H1 (cell line): ENCODE measurements around the gene DOCK1. TPM values are rescaled to one million over a fixed set of nuclear protein-coding genes. Genes with fewer than 3 reads are reported as not detected.
A peak's percentile ranks its signal among the peaks of the same experiment; 100 is the strongest.

Experiments
- CTCF ChIA-PET: fragments of 300-600 bp; sonication (Branson Sonifier 250); formaldehyde crosslinking; loops from one replicate; lab custom pipeline; 2021; ENCODE audit not compliant: partially characterized antibody; lab: Charles Lee
- POLR2A ChIA-PET: fragments of 300-600 bp; sonication (Branson Sonifier 250); formaldehyde crosslinking; loops from one replicate; lab custom pipeline; 2021; ENCODE audit warnings: inconsistent platforms; ENCODE audit not compliant: partially characterized antibody; lab: Charles Lee
- DNase-seq, 2 experiments: peaks; one replicate each; pipeline versions ENCODE4 v3.0.0 to v3.0.0-alpha.2; 2010 to 2022; ENCODE audit warnings: low spot score in 2 of 2, low read depth in 1 of 2, mixed read lengths in 1 of 2
- FAIRE-seq: peaks from 2 replicates; lab custom pipeline; 2011; peaks lifted over from hg19 to GRCh38; lab: Jason Lieb, UNC
- H2AFZ ChIP-seq: 2 replicates; pipeline ENCODE4 v1.8.1; 2012; ENCODE audit warnings: low read length, inconsistent platforms
- H2AK5ac ChIP-seq: 2 replicates; pipeline ENCODE4 v1.6.1; 2013; ENCODE audit warnings: low read depth, low read length
- H2BK120ac ChIP-seq: replicated peaks from 2 replicates; pipeline ENCODE3; 2013; ENCODE audit warnings: low read depth, low read length, inconsistent platforms
- H2BK12ac ChIP-seq: 2 replicates; pipeline ENCODE4 v1.6.1; 2013; ENCODE audit warnings: low read depth, low read length
- H2BK15ac ChIP-seq: 2 replicates; pipeline ENCODE4 v1.6.1; 2013; ENCODE audit warnings: low read length
- H2BK20ac ChIP-seq: 2 replicates; pipeline ENCODE4 v1.6.1; 2013; ENCODE audit warnings: low read length
- H2BK5ac ChIP-seq: 2 replicates; pipeline ENCODE4 v1.6.1; 2013; ENCODE audit warnings: low read depth, low read length
- H3K14ac ChIP-seq: 2 replicates; pipeline ENCODE4 v1.6.1; 2013; ENCODE audit warnings: inconsistent platforms; ENCODE audit not compliant: insufficient read length
- H3K18ac ChIP-seq: 2 replicates; pipeline ENCODE4 v1.6.1; 2013; ENCODE audit warnings: low read length; ENCODE audit errors: extremely low read depth
- H3K23ac ChIP-seq: 2 replicates; pipeline ENCODE4 v1.6.1; 2013; ENCODE audit warnings: inconsistent platforms; ENCODE audit not compliant: insufficient read length
- H3K23me2 ChIP-seq: 2 replicates; pipeline ENCODE4 v1.6.1; 2013; ENCODE audit warnings: low read depth, low read length
- H3K27ac ChIP-seq: 2 replicates; pipeline ENCODE4 v1.6.1; 2011; ENCODE audit warnings: low read depth, low read length, inconsistent platforms
- H3K27me3 ChIP-seq, 4 experiments: replicated peaks in 1 of 4; 1 replicate in 1 of 4; 2 replicates in 3 of 4; pipeline versions ENCODE4 v1.6.1 to v1.8.1; 2011 to 2013; ENCODE audit warnings: low read length in 3 of 4, mild to moderate bottlenecking in 3 of 4, inconsistent platforms in 2 of 4, mixed read lengths in 2 of 4, moderate library complexity in 1 of 4; ENCODE audit not compliant: control insufficient read depth in 3 of 4, insufficient read depth in 3 of 4; ENCODE audit errors: extremely low read depth in 1 of 4
- H3K36me3 ChIP-seq, 4 experiments: 2 replicates each; pipeline versions ENCODE4 v1.6.1 to v1.8.1; 2011 to 2013; ENCODE audit warnings: mild to moderate bottlenecking in 4 of 4, low read length in 3 of 4, moderate library complexity in 2 of 4, control low read depth in 1 of 4, inconsistent platforms in 1 of 4; ENCODE audit not compliant: insufficient read depth in 4 of 4, control insufficient read depth in 2 of 4
- H3K4ac ChIP-seq: replicated peaks from 2 replicates; pipeline ENCODE3; 2013; ENCODE audit warnings: low read length, low read depth, mixed read lengths, inconsistent platforms; ENCODE audit not compliant: insufficient read length
- H3K4me1 ChIP-seq, 4 experiments: replicated peaks in 1 of 4; 1 replicate in 1 of 4; 2 replicates in 3 of 4; pipeline versions ENCODE4 v1.6.1 to v1.8.1; 2011 to 2013; ENCODE audit warnings: low read length in 3 of 4, inconsistent platforms in 2 of 4, mixed read lengths in 1 of 4; ENCODE audit not compliant: insufficient read depth in 4 of 4, control insufficient read depth in 3 of 4
- H3K4me2 ChIP-seq, 2 experiments: 2 replicates each; pipeline versions ENCODE4 v1.6.1 to v1.8.1; 2011 to 2013; ENCODE audit warnings: low read depth in 2 of 2, low read length in 2 of 2, control low read depth in 1 of 2, inconsistent platforms in 1 of 2, mild to moderate bottlenecking in 1 of 2; ENCODE audit not compliant: insufficient read depth in 1 of 2
- H3K4me3 ChIP-seq, 4 experiments: fragments of 200-600, 300-600 bp in 1 of 4; sonication (generic), shearing (Covaris generic), sonication (Bioruptor Twin) in 1 of 4; 2 replicates each; pipeline versions ENCODE4 v1.5.1 to v1.8.1; 2011 to 2016; ENCODE audit warnings: low read length in 4 of 4, low read depth in 3 of 4, control low read depth in 2 of 4, inconsistent platforms in 2 of 4, mild to moderate bottlenecking in 2 of 4, mixed read lengths in 1 of 4, moderate library complexity in 1 of 4; ENCODE audit not compliant: insufficient read depth in 2 of 4; ENCODE audit errors: extremely low read depth in 1 of 4
- H3K56ac ChIP-seq: replicated peaks from 2 replicates; pipeline ENCODE3; 2013; ENCODE audit warnings: low read depth, mild to moderate bottlenecking, mixed read lengths, low read length, inconsistent platforms; ENCODE audit not compliant: insufficient read length
- H3K79me1 ChIP-seq: 2 replicates; pipeline ENCODE4 v1.6.1; 2013; ENCODE audit warnings: low read depth, low read length, control low read depth
- H3K79me2 ChIP-seq, 2 experiments: 2 replicates each; pipeline versions ENCODE4 v1.6.1 to v1.8.1; 2012 to 2013; ENCODE audit warnings: low read length in 2 of 2, mild to moderate bottlenecking in 2 of 2, inconsistent platforms in 1 of 2; ENCODE audit not compliant: insufficient read depth in 2 of 2, control insufficient read depth in 1 of 2
- H3K9ac ChIP-seq, 4 experiments: replicated peaks in 1 of 4; 1 replicate in 1 of 4; 2 replicates in 3 of 4; pipeline versions ENCODE4 v1.6.1 to v1.8.1; 2011 to 2013; ENCODE audit warnings: low read depth in 3 of 4, low read length in 3 of 4, control low read depth in 2 of 4, mild to moderate bottlenecking in 2 of 4, moderate library complexity in 2 of 4, inconsistent platforms in 1 of 4; ENCODE audit errors: extremely low read depth in 1 of 4
- H3K9me3 ChIP-seq, 2 experiments: 2 replicates each; pipeline versions ENCODE4 v1.6.1 to v1.8.1; 2012 to 2013; ENCODE audit warnings: mild to moderate bottlenecking in 2 of 2, moderate library complexity in 2 of 2, control low read depth in 1 of 2, inconsistent platforms in 1 of 2, low read depth in 1 of 2, low read length in 1 of 2, mixed read lengths in 1 of 2; ENCODE audit not compliant: insufficient read depth in 2 of 2
- H4K20me1 ChIP-seq, 2 experiments: replicated peaks in 1 of 2; 2 replicates each; pipeline versions ENCODE3 to v1.8.1; 2011 to 2013; ENCODE audit warnings: inconsistent platforms in 2 of 2, low read length in 2 of 2, mild to moderate bottlenecking in 1 of 2; ENCODE audit not compliant: insufficient read depth in 2 of 2, control insufficient read depth in 1 of 2
- H4K5ac ChIP-seq: 2 replicates; pipeline ENCODE4 v1.6.1; 2013; ENCODE audit warnings: low read length, low read depth, mixed read lengths, inconsistent platforms; ENCODE audit not compliant: insufficient read length
- H4K8ac ChIP-seq: 2 replicates; pipeline ENCODE4 v1.8.0; 2013; ENCODE audit warnings: mild to moderate bottlenecking, moderate library complexity, low read length, inconsistent platforms; ENCODE audit not compliant: insufficient read depth; ENCODE audit errors: extremely low read depth
- H4K91ac ChIP-seq: replicated peaks from 2 replicates; pipeline ENCODE3; 2013; ENCODE audit warnings: low read length, mixed read lengths, inconsistent platforms; ENCODE audit not compliant: insufficient read length
- EZH2 ChIP-seq: fragments of 200-600 bp; sonication (generic); IDR thresholded peaks from 2 replicates; pipeline ENCODE4 v1.7.1; 2012; ENCODE audit warnings: low read depth, mild to moderate bottlenecking, moderate library complexity, low read length, inconsistent platforms; ENCODE audit not compliant: severe bottlenecking
- RXRA ChIP-seq: IDR thresholded peaks from 2 replicates; pipeline ENCODE4 v1.6.1; 2011; ENCODE audit warnings: low read depth, mild to moderate bottlenecking, low read length, moderate library complexity; ENCODE audit not compliant: insufficient read depth
- SIN3A ChIP-seq, 2 experiments: IDR thresholded peaks in 1 of 2; conservative IDR thresholded peaks in 1 of 2; 2 replicates each; pipeline ENCODE4 v1.6.1; 2011 to 2012; ENCODE audit warnings: low read length in 2 of 2, improper control_type of control experiment in 1 of 2, low read depth in 1 of 2, mild to moderate bottlenecking in 1 of 2
- SUZ12 ChIP-seq: fragments of 200-600 bp; sonication (generic); IDR thresholded peaks from 2 replicates; pipeline ENCODE4 v1.6.1; 2012; ENCODE audit warnings: mild to moderate bottlenecking, inconsistent platforms, low read length, moderate library complexity, mixed read lengths
- TAF1 ChIP-seq: IDR thresholded peaks from 2 replicates; pipeline ENCODE4 v1.6.1; 2011; ENCODE audit warnings: mild to moderate bottlenecking, low read depth, low read length
- WGBS, 2 experiments: shearing (Covaris generic) in 1 of 2; methylation state at CpG; one replicate each; pipeline versions ENCODE4 v1.1.6 to v1.1.7; 2013 to 2015; ENCODE audit warnings: low lambda C conversion rate in 2 of 2, mixed read lengths in 2 of 2, inconsistent platforms in 1 of 2, low coverage in 1 of 2, missing lambda C conversion rate in 1 of 2; ENCODE audit not compliant: insufficient replicate concordance in 2 of 2, insufficient coverage in 1 of 2, insufficient read length in 1 of 2; ENCODE audit errors: extremely low coverage in 1 of 2, missing lambda C conversion rate in 1 of 2; 5-methylcytosine and 5-hydroxymethylcytosine counted together
- polyA plus RNA-seq, 7 experiments: library from polyadenylated mRNA; depleted of rRNA in 3 of 7; stranded (reverse) in 5 of 7; unstranded in 2 of 7; fragments of >200 nt in 5 of 7; fragments of 200-250 nt in 2 of 7; gene quantifications; 1 replicate in 5 of 7; 2 replicates in 1 of 7; 4 replicates in 1 of 7; pipeline versions ENCODE4 v1.2.1 to v1.2.3, GENCODE V29; 2011 to 2013; ENCODE audit warnings: missing spikeins in 2 of 7, mixed read lengths in 2 of 7
- total RNA-seq: library from RNA; stranded (reverse); fragmentation: NEBNext Ultra II Directional; extraction: Animal tissue kit (Norgen Biotek cat#: 25700); gene quantifications from 2 replicates; pipeline ENCODE4 v1.2.1, GENCODE V29; 2021
- TF ChIP-seq, protein P1 (sequence below): IDR thresholded peaks from 2 replicates; pipeline ENCODE4 v1.6.1; 2011; ENCODE audit warnings: low read length, improper control_type of control experiment

The DOCK1 gene
- total and polyA plus RNA-seq, 2 of the 8 experiments (the other 6 are each of a cell fraction or from before 2014, with no cell fraction given) = 11.6 to 53.0 TPM

DNA sequence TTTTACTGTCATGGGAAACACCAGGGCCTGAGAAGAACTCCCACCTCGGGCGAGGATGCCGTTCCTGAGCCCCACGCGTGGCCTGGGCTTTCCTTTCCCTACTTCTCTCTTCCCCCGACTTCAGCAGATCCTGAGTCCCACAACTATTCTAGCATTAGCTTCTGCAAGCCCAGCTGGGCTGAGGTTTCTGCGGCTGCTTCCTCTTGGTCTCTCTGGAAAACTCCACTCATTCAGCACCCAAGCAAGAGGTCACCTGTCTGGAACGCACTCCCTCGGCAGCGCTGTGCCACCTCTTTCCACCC lies 761 bp upstream of the DOCK1 start:
- H3K4me3 ChIP-seq = peak overlapping the region; percentile 62 to 91 (median 74)
- peaks cover 11 to 15% of the 10 kb centered on the region in 2 experiments for H4K20me1 ChIP-seq
- H3K79me1 ChIP-seq = peaks cover 22% of the 10 kb centered on the region
- ChIA-PET CTCF (no interaction called here), POLR2A (interaction anchor here (0.7 to 1.6 kb wide), 5 partner anchors 9 to 53 kb away, joined by 3 to 6 read pairs (median 3); no protein-coding TSS in a partner anchor)
- peak overlapping the region; percentile 91 for H4K91ac ChIP-seq
- H3K18ac ChIP-seq = peak overlapping the region; percentile 60; the same call in 1 of the 2 replicates
- H3K9ac ChIP-seq = peak overlapping the region in 1 of 4 experiments; percentile 41; a peak in 1 of 7 replicates
- peaks cover 0 to 21% (median 14%) of the 10 kb centered on the region in 4 experiments; a peak in 5 of 7 replicates for H3K4me1 ChIP-seq
- no peak overlapping the region for H2BK20ac ChIP-seq
- H2BK12ac ChIP-seq = peak overlapping the region; percentile 55; the same call in 1 of the 2 replicates
- H3K4me2 ChIP-seq = peak overlapping the region; percentile 75 to 79
- peak overlapping the region; percentile 88; the same call in 1 of the 2 replicates for H2BK15ac ChIP-seq
- peak overlapping the region; percentile 6 for H3K4ac ChIP-seq
- no peak overlapping the region for H3K27ac ChIP-seq
- H3K56ac ChIP-seq = peak overlapping the region; percentile 47
- WGBS, 2 experiments = 54% methylated on average over 10 of the region's 10 CpGs; no CpG with 5 or more reads in 1 of the 2 experiments
- H3K79me2 ChIP-seq = peaks cover 6 to 39% of the 10 kb centered on the region in 2 experiments; a peak in 3 of 4 replicates
- H2BK5ac ChIP-seq = no peak overlapping the region; the same call in 1 of the 2 replicates
- DNase-seq (no peak), FAIRE-seq (no peak)
- no peak overlapping the region for H4K5ac ChIP-seq
- no peak overlapping the region; the same call in 1 of the 2 replicates for H4K8ac ChIP-seq
- TF ChIP-seq, protein P1, sequence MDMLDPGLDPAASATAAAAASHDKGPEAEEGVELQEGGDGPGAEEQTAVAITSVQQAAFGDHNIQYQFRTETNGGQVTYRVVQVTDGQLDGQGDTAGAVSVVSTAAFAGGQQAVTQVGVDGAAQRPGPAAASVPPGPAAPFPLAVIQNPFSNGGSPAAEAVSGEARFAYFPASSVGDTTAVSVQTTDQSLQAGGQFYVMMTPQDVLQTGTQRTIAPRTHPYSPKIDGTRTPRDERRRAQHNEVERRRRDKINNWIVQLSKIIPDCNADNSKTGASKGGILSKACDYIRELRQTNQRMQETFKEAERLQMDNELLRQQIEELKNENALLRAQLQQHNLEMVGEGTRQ = no peak
- TF ChIP-seq SIN3A (conservative IDR thresholded peaks at IDR 0.05 in 1 of 2, IDR thresholded peaks at IDR 0.05 in 1 of 2; ENCODE audit: low read depth in 1 of 2, low read length in 2 of 2) = no peak
- no peak for TF ChIP-seq EZH2
- no peak for TF ChIP-seq SUZ12
- TF ChIP-seq RXRA = no peak
- no peak for TF ChIP-seq TAF1
- peaks cover 0 to 32% (median 7%) of the 10 kb centered on the region in 4 experiments; a peak in 5 of 8 replicates for H3K36me3 ChIP-seq
- H3K23ac ChIP-seq = no peak overlapping the region
- no peak overlapping the region for H2AK5ac ChIP-seq
- 0 out of 2 replicates have a peak overlapping the region, but pooled peaks have one; percentile 20 for H2AFZ ChIP-seq
- H2BK120ac ChIP-seq = no peak overlapping the region
- no peak overlapping the region for H3K14ac ChIP-seq
- H3K23me2 ChIP-seq = peaks cover 12% of the 10 kb centered on the region; the same call in 1 of the 2 replicates
- peaks cover 4 to 7% of the 10 kb centered on the region in 2 experiments; a peak in 1 of 4 replicates for H3K9me3 ChIP-seq
- H3K27me3 ChIP-seq = no peaks in the 10 kb centered on the region
